ENCODE results near the gene SSNA1. TPM values are rescaled to one million over a fixed set of nuclear protein-coding genes. Genes with fewer than 3 reads are reported as not detected.

The SSNA1 gene
- total and polyA plus RNA-seq, 2 donors (not counting 1 experiment from before 2014, with no cell fraction given): 37.7 to 56.3 TPM

DNA sequence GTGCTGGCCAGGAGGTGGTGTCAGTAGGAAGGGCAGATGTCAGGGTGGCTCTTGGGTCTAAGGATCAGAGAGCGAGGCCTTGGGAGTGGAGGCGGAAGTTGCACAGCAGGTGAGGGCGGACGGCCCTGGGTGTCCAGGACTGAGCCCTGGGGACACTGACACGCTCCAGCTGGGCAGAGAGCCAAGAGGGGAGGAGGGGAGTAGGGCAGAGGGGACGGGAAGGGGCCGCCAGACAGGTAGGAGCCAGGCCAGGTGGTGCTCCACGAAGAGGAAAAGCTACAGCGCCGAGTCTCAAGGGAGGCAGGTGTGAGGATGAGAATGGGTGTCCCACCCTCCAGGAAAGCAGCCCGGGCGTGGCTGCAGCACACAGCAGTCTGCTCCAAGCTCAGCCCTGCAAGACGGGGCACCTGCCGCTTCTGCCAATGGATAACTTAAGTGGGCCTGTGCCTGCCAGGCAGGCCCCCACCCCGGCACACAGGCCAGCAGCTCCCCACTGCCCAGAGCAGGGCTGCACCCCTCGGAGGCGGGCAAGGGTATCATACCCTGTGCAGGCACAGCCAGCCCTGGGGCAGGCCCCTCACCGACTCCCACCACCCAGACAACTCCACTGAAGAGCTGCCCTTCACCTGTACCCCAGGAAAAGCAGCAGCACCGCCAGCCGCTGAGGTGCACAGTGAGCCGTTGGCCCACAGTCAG, 7.2 kb downstream of the SSNA1 start:
- Histone ChIP-seq H3K36me3 (ENCODE audit: control insufficient read depth, insufficient read depth, low read length) (peaks cover 11% of the 10 kb centered on the region), H3K79me2 (ENCODE audit: control insufficient read depth, insufficient read depth, low read length) (peaks cover 9% of the 10 kb centered on the region)

DNA sequence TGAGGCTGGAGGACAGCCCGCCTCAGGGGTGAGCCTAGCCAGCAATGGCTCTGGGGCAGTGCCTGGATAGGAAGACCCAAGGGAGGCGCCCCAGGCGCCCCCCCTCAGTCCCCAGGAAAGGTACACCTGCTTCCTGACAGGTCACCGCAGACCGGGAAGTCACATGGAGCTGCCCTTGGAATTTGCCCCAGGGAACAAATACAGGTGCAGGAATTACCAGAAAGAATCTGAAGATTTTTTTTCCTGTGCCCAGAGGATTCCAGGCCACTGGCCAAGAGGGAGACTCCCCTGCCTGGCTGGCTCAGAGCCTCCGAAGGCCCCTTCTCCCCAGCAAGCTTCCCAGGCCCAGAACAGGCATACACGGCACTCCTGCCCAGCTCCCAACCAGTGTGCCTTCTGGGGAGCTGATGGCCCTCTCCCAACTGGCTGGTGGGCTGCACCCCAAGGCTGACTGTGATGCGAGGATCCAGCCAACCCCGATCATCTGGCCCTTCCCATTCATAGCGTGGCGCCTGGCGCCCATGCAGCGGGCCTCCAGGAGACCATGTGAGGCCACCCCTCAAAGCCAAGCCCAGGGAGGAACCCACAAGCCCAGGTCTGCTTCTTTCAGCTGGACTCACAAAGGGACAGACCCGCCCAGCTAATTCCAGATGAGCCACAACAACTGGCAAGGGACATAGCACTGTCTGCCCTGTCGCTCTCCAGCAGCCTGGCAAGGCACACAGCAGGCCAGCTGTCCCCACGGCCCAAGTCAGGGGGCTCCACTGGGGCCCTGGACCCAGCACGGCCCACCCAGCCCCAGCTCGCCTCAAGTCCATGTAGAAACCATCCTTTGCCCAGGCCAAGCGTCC, 9.8 kb downstream of the SSNA1 start:
- no peaks in the 10 kb centered on the region for H3K27me3 ChIP-seq (ENCODE audit: control insufficient read depth, insufficient read depth, low read length)
- DNase-seq (ENCODE audit: low read depth in 2 of 2): no peak
- no peaks in the 10 kb centered on the region for H3K9me3 ChIP-seq (ENCODE audit: control insufficient read depth, insufficient read depth, low read depth, low read length)
- H3K27ac ChIP-seq (ENCODE audit: insufficient read depth, low read length): no peak overlapping the region
- H3K4me1 ChIP-seq (ENCODE audit: control insufficient read depth, extremely low read depth, insufficient read depth, low read length): peaks cover 8% of the 10 kb centered on the region
- peak overlapping the region in 1 of 4 experiments; percentile 54 for H3K4me3 ChIP-seq (replicated peaks in 1 of 4; ENCODE audit: control extremely low read depth in 1 of 4, insufficient read depth in 1 of 4, low read depth in 3 of 4, low read length in 4 of 4)
- peak overlapping the region; percentile 68 for H3K4me2 ChIP-seq (ENCODE audit: extremely low read depth, insufficient read depth, low read length)
- TF ChIP-seq, protein P1, sequence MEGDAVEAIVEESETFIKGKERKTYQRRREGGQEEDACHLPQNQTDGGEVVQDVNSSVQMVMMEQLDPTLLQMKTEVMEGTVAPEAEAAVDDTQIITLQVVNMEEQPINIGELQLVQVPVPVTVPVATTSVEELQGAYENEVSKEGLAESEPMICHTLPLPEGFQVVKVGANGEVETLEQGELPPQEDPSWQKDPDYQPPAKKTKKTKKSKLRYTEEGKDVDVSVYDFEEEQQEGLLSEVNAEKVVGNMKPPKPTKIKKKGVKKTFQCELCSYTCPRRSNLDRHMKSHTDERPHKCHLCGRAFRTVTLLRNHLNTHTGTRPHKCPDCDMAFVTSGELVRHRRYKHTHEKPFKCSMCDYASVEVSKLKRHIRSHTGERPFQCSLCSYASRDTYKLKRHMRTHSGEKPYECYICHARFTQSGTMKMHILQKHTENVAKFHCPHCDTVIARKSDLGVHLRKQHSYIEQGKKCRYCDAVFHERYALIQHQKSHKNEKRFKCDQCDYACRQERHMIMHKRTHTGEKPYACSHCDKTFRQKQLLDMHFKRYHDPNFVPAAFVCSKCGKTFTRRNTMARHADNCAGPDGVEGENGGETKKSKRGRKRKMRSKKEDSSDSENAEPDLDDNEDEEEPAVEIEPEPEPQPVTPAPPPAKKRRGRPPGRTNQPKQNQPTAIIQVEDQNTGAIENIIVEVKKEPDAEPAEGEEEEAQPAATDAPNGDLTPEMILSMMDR (conservative IDR thresholded peaks at IDR 0.05 in 1 of 2, IDR thresholded peaks at IDR 0.05 in 1 of 2; ENCODE audit: low read depth in 1 of 2, low read length in 2 of 2): no peak
- TF ChIP-seq EZH2 (IDR thresholded peaks at IDR 0.05; ENCODE audit: low read length, missing control alignments): no peak
- no peak overlapping the region for H2AFZ ChIP-seq (ENCODE audit: low read length)
- no peaks in the 10 kb centered on the region for H3K36me3 ChIP-seq (ENCODE audit: control insufficient read depth, insufficient read depth, low read length)
- no peaks in the 10 kb centered on the region for H4K20me1 ChIP-seq (ENCODE audit: control insufficient read depth, extremely low read depth, insufficient read depth, low read length)
- H3K79me2 ChIP-seq (ENCODE audit: control insufficient read depth, insufficient read depth, low read length): peaks cover 10% of the 10 kb centered on the region
- no peak overlapping the region for H3K9ac ChIP-seq (ENCODE audit: insufficient read depth, low read length)

More for the DNA sequence above, 7.2 kb downstream of the SSNA1 start:
- TF ChIP-seq, protein P1 (conservative IDR thresholded peaks at IDR 0.05 in 1 of 2, IDR thresholded peaks at IDR 0.05 in 1 of 2; ENCODE audit: low read depth in 1 of 2, low read length in 2 of 2): no peak
- TF ChIP-seq EZH2 (IDR thresholded peaks at IDR 0.05; ENCODE audit: low read length, missing control alignments): no peak
- H3K4me2 ChIP-seq (ENCODE audit: extremely low read depth, insufficient read depth, low read length): no peak overlapping the region
- H3K27me3 ChIP-seq (ENCODE audit: control insufficient read depth, insufficient read depth, low read length): no peaks in the 10 kb centered on the region
- peaks cover 2% of the 10 kb centered on the region for H3K4me1 ChIP-seq (ENCODE audit: control insufficient read depth, extremely low read depth, insufficient read depth, low read length)
- no peak overlapping the region for H2AFZ ChIP-seq (ENCODE audit: low read length)
- no peaks in the 10 kb centered on the region for H4K20me1 ChIP-seq (ENCODE audit: control insufficient read depth, extremely low read depth, insufficient read depth, low read length)
- H3K27ac ChIP-seq (ENCODE audit: insufficient read depth, low read length): no peak overlapping the region
- no peak for DNase-seq (ENCODE audit: low read depth in 2 of 2)
- no peak overlapping the region for H3K4me3 ChIP-seq (replicated peaks in 1 of 4; ENCODE audit: control extremely low read depth in 1 of 4, insufficient read depth in 1 of 4, low read depth in 3 of 4, low read length in 4 of 4)
- H3K9me3 ChIP-seq (ENCODE audit: control insufficient read depth, insufficient read depth, low read depth, low read length): no peaks in the 10 kb centered on the region
- no peak overlapping the region for H3K9ac ChIP-seq (ENCODE audit: insufficient read depth, low read length)

DNA sequence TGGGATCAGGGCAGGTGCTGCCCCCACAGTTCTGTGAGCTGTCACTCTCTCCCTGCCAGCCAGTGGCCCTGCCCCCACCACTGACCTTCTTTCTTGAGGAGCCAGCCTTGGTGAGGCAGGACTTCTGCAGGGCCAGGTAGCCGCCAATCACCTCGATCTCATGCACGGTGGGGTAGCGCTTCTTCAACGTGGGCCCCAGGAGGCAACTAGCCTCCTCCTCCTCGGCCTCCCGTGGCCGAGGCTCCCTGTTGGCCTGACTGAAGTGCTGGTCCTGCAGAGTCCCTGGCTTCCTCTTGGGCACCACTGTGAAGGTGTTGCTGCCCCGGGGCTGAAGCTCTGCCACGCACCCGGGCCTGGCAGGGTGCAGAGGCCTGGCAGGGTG, 10.4 kb downstream of the SSNA1 start:
- Histone ChIP-seq H3K4me1 (ENCODE audit: control insufficient read depth, extremely low read depth, insufficient read depth, low read length) (peaks cover 8% of the 10 kb centered on the region), H2AFZ (ENCODE audit: low read length) (no peak overlapping the region), H3K27ac (ENCODE audit: insufficient read depth, low read length) (no peak overlapping the region), H3K36me3 (ENCODE audit: control insufficient read depth, insufficient read depth, low read length) (no peaks in the 10 kb centered on the region), H3K4me2 (ENCODE audit: extremely low read depth, insufficient read depth, low read length) (peak overlapping the region; percentile 78), H3K27me3 (ENCODE audit: control insufficient read depth, insufficient read depth, low read length) (no peaks in the 10 kb centered on the region), H4K20me1 (ENCODE audit: control insufficient read depth, extremely low read depth, insufficient read depth, low read length) (no peaks in the 10 kb centered on the region), H3K9me3 (ENCODE audit: control insufficient read depth, insufficient read depth, low read depth, low read length) (no peaks in the 10 kb centered on the region), H3K4me3 (replicated peaks in 1 of 4; ENCODE audit: control extremely low read depth in 1 of 4, insufficient read depth in 1 of 4, low read depth in 3 of 4, low read length in 4 of 4) (peak overlapping the region in 1 of 4 experiments; percentile 54), H3K9ac (ENCODE audit: insufficient read depth, low read length) (no peak overlapping the region), H3K79me2 (ENCODE audit: control insufficient read depth, insufficient read depth, low read length) (peaks cover 14% of the 10 kb centered on the region)
- no peak for TF ChIP-seq EZH2 (IDR thresholded peaks at IDR 0.05; ENCODE audit: low read length, missing control alignments)
- TF ChIP-seq, protein P1 (conservative IDR thresholded peaks at IDR 0.05 in 1 of 2, IDR thresholded peaks at IDR 0.05 in 1 of 2; ENCODE audit: low read depth in 1 of 2, low read length in 2 of 2): no peak
- no peak for DNase-seq (ENCODE audit: low read depth in 2 of 2)

All from fibroblast of lung (primary cell).